NB4 (cell line): ENCODE data around the gene AP1G1.

Experiments used
- MAX ChIP-seq: IDR thresholded peaks from 2 replicates; pipeline ENCODE4 v1.6.1; 2011; ENCODE audit warnings: low read depth, low read length
- POLR2A ChIP-seq: IDR thresholded peaks from 2 replicates; pipeline ENCODE4 v1.6.1; 2011; ENCODE audit warnings: mild to moderate bottlenecking; ENCODE audit not compliant: insufficient read length; ENCODE audit errors: extremely low read depth
- TF ChIP-seq, protein P1 (sequence below): IDR thresholded peaks from one replicate; pipeline ENCODE4 v1.5.1; 2012; ENCODE audit warnings: low read depth, low read length

GRCh38 chr16:71780521-71781089 lies 28.0 kb downstream of the AP1G1 start:
- TF ChIP-seq, protein P1, sequence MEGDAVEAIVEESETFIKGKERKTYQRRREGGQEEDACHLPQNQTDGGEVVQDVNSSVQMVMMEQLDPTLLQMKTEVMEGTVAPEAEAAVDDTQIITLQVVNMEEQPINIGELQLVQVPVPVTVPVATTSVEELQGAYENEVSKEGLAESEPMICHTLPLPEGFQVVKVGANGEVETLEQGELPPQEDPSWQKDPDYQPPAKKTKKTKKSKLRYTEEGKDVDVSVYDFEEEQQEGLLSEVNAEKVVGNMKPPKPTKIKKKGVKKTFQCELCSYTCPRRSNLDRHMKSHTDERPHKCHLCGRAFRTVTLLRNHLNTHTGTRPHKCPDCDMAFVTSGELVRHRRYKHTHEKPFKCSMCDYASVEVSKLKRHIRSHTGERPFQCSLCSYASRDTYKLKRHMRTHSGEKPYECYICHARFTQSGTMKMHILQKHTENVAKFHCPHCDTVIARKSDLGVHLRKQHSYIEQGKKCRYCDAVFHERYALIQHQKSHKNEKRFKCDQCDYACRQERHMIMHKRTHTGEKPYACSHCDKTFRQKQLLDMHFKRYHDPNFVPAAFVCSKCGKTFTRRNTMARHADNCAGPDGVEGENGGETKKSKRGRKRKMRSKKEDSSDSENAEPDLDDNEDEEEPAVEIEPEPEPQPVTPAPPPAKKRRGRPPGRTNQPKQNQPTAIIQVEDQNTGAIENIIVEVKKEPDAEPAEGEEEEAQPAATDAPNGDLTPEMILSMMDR, result no peak
- TF ChIP-seq POLR2A (no peak), MAX (no peak)
